GM21529 (cell line): ENCODE results near the gene PNMA6E.

Experiments used
- ATAC-seq: cut with Tn5 transposase; IDR thresholded peaks from one replicate; pipeline ENCODE4 v1.9.1; 2021; ENCODE audit not compliant: unreplicated experiment

The PNMA6E gene

GRCh38 chrX:153401133-153401764, at the start of gene PNMA6E:
Gene PNMA6E, minus strand, starts transcription at chrX:153401350. Its CDS starts 2,501 bp downstream, at chrX:153398849.
- no peak for ATAC-seq

- ATAC-seq, result no peak
Observed at GRCh38 chrX:153450949-153451277, 49.8 kb upstream of the PNMA6E start.

GRCh38 chrX:153450114-153450948, 49.2 kb upstream of the PNMA6E start:
- ATAC-seq, result no peak

GRCh38 chrX:153449368-153450113, 48.4 kb upstream of the PNMA6E start:
- no peak for ATAC-seq

GRCh38 chrX:153448556-153449367, 47.6 kb upstream of the PNMA6E start:
- ATAC-seq, result no peak

GRCh38 chrX:153447581-153447960, 46.4 kb upstream of the PNMA6E start:
- no peak for ATAC-seq

GRCh38 chrX:153446950-153447580, 45.9 kb upstream of the PNMA6E start:
- no peak for ATAC-seq

GRCh38 chrX:153446636-153446936, 45.4 kb upstream of the PNMA6E start:
- ATAC-seq, result no peak

GRCh38 chrX:153445856-153446635, 44.9 kb upstream of the PNMA6E start, which contains the start of gene TREX2:
Gene TREX2, minus strand, starts transcription at chrX:153446056. Its CDS starts 626 bp downstream, at chrX:153445430.
- ATAC-seq, result no peak

GRCh38 chrX:153445106-153445855, 44.1 kb upstream of the PNMA6E start:
- ATAC-seq, result no peak

GRCh38 chrX:153444333-153445011, 43.3 kb upstream of the PNMA6E start:
- ATAC-seq, result no peak

GRCh38 chrX:153443476-153444332, 42.6 kb upstream of the PNMA6E start:
- no peak for ATAC-seq

GRCh38 chrX:153442463-153442862, 41.3 kb upstream of the PNMA6E start:
- ATAC-seq, result no peak

- no peak for ATAC-seq
Observed at GRCh38 chrX:153441981-153442380, 40.8 kb upstream of the PNMA6E start.

GRCh38 chrX:153441296-153441695, 40.1 kb upstream of the PNMA6E start:
- no peak for ATAC-seq

- no peak for ATAC-seq
Observed at GRCh38 chrX:153440556-153441135, 39.5 kb upstream of the PNMA6E start.

GRCh38 chrX:153439977-153440376, 38.8 kb upstream of the PNMA6E start:
- ATAC-seq, result no peak
